GM19043 (cell line): ENCODE results near the gene SENP3.
A peak's percentile ranks its signal among the peaks of the same experiment; 100 is the strongest.
"Not testable (repeated sequence)": the region's sequence is repeated elsewhere in the genome, so short reads cannot be mapped to it uniquely, and the experiment has no call there.

Experiments
- ATAC-seq: cut with Tn5 transposase; IDR thresholded peaks from one replicate; pipeline ENCODE4 v1.9.1; 2021; ENCODE audit warnings: low read depth; ENCODE audit not compliant: unreplicated experiment

Gene SENP3

DNA sequence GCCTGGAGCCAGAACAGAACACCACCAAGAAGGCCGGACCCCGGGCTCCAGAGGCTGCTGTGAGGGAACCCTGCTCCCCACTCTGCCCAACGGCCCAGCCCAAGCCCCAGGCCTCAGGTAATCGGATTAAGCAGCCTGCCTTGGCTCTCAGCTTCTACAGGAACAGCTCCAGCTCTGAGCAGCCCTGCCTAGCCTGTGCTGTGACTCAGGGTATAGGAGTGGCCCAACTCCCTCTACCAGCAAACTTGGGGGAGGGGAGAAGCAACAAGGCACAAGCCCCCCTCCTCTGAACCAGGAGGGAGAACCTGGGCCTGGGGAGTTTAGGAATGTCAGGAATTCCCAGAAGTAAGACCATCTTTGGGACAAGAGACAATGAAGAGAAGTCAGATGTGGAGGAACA, 29.0 kb downstream of the SENP3 start:
- no peak for ATAC-seq

DNA sequence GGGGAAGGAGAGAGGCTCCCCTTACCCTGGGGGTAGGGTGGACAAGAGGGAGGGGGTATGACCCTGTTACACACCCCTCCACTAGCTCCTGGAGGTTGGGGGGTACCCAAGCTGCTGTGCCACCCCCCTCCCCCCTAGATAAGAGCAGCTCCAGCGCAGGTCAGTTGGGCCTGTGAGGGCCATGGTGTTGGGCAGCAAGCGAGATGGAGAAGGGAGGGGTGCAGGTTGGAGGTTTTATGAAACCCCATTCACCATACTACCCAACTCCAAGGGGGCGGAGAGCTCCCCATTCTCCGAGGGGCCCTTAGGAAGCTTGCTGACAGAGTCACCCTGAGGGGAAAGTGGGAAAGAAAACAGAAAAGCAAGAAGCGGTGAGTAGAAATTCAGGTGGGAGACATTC, 29.9 kb downstream of the SENP3 start:
- no peak for ATAC-seq

DNA sequence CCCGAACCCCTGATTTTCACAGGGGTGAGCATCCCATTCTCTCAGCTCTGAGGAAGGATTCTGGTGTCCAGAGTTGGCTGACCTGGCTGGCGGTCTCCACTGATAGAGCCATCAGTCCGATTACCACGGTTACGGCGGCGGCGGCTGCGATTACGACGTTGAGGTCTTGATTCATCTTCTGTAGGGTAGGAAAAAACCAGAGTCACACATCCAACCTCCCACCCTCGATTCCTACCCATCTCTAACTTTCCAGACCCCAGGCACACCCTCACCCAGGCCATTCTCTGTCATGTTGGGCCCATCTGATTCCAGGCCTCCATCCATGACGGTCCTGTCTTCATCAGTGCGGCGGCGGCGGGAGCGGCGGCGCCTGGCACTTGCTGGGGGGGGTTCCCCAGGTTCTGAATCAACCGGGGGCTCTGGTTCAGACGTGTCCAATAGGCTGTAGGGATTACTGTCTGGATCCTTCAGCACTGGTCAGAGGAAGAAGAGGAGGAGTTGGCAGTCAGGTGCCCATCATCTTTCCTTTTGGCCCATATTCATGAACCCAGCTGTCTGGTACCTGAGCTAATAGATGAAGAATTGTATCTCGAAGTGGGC, 30.8 kb downstream of the SENP3 start:
- ATAC-seq, result no peak

DNA sequence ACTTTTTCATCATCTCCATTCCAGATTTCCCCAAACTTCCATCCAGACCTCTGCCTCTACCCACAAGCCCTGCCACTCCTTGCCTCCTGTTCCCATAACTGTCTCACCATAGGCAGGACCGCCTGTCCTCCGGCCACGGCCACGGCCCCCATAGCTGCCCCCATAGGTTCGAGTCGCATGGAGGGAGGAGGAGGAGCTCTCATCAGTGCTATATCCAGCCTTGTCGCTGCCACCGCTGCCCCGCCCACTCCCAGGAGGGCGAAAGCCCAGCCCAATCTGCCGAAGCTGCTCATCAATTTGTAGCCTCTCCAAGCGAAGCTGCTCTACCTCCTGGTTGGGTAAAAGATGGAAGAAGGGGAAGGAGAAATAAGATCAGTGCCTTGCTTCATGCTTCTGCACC, 31.6 kb downstream of the SENP3 start:
- no peak for ATAC-seq

DNA sequence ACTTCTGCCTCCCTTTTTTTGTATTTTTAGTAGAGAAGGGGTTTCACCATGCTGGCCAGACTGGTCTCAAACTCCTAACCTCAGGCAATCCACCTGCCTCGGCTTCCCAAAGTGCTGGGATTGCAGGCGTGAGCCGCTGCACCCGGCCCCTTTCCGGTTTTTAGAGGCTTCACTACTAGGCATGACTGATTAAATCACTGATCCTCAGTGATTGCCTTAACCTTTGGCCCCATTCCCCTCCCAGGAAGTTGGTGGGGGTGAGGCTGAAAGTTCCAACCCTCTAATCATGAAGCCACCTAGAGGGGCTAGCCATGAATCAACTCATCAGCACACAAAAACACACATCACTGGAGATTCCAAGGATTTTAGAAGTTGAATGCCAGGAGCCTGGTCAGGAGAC, 35.8 kb downstream of the SENP3 start:
- ATAC-seq, result not testable (repeated sequence)

DNA sequence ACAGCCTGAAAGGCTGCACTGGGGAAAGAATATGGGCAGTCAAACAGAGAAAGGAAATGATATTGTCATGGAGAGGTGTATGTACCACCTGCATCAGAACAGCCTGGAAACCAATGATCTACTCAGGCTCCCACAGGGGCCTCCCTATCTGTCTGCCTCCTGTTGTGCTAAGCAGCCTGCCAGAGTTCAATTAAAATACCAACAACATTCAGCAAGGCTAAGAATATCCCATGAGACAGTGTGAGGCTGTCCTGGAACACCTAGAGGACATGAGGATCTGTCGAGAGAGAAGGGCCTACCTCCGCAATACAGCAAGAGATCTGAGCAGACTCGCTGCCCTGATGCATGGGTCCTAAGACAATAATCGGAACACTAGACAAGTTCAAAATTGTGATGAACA, 44.6 kb downstream of the SENP3 start:
- ATAC-seq, result no peak

DNA sequence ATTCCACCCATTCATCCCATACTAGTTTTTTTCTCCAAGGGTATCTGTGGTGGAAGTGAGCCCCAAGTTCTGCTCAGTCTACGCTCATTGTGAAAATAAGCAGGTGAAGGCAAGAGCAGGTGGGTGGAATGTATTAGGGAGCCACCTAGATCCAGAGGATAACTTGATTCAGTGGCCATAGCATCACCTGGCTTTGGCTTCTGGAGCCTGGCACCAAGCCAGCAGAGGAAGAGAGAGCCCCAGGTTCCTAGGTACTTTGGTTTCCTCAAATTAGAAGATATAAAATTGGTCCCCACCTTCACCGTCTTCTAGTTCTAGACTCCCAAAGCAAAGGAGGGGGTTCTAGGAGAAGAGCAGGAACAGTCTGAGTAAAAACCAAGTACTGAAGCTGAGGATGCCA, 48.9 kb downstream of the SENP3 start:
- ATAC-seq, result no peak

DNA sequence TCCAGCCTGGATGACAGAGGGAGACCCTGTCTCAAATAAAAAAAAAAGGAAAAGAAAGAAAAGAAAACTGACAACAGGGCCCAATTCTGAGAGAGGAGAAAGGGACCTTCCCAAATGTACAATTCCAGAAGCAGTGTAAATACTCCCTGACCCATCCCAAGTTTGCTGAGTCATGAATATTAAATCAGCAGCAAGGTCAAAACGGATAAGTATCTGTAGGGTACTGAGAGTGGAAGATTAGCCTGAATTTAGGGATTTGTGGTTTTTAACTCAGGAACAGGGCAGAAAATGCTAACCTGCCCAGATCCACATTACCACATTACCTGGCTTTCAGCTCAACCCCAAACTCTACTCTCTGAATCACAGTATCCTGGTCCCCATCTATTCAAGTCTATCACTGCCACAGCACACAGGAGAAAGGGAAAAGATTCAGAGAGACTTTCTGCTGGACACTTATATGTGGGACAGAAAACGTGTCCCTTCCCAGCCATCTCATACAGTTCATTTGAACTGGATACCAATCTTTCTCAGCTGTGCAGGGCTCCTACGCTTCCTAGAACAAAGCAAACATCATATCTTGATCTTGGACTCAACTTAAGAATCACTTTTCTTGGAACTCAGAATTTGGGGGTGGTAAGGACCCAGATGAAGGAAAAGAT, 50.0 kb downstream of the SENP3 start:
- no peak for ATAC-seq

DNA sequence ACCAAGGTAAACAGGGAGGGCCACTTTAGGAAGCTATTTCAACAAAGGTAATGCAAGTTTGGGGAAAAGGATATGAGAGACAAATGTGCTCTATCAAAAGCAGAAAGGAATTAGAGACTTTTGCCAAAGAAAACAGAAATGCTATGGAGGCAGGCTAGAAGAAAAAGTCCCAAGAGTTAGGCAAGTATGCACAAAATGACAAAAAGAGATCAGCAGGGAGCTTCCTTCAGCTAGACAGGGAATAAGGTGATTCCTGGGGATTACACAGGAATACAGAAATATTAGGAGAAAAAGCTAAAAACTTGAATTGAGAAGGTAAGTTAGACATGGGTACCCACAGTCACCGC, 50.5 kb downstream of the SENP3 start:
- ATAC-seq, result no peak

DNA sequence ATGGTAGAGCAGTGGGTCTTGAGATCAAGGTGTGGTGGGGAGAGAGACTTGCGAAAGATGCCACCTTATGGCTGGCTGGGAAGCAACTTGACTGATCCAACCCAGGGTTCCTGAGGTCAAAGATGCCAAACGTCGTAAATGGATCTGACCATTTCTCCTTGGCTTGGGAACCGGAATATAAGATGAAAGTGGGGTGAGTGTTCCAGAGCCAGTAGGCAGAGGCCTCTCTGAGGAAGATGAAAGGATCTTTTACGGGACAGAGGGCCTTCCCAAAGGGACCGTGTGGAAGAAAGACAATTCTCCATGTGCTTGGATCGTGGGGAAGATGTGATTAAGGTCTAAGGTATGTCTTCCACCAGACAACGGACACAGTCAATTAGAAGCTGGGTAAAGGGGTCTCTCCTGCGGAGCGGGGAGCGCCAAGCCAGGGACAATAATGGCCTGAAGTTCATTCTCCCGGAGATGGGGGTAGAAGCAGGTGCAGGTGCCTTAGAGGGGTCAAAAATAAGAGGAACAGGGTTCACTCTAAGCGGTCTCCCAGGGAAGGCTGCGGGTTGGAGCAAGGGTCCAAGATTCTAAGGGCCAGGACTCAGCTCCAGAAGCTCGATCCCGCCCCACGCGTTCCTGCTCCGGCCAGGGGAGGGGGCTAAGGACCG, 52.2 kb downstream of the SENP3 start:
- ATAC-seq, result no peak

DNA sequence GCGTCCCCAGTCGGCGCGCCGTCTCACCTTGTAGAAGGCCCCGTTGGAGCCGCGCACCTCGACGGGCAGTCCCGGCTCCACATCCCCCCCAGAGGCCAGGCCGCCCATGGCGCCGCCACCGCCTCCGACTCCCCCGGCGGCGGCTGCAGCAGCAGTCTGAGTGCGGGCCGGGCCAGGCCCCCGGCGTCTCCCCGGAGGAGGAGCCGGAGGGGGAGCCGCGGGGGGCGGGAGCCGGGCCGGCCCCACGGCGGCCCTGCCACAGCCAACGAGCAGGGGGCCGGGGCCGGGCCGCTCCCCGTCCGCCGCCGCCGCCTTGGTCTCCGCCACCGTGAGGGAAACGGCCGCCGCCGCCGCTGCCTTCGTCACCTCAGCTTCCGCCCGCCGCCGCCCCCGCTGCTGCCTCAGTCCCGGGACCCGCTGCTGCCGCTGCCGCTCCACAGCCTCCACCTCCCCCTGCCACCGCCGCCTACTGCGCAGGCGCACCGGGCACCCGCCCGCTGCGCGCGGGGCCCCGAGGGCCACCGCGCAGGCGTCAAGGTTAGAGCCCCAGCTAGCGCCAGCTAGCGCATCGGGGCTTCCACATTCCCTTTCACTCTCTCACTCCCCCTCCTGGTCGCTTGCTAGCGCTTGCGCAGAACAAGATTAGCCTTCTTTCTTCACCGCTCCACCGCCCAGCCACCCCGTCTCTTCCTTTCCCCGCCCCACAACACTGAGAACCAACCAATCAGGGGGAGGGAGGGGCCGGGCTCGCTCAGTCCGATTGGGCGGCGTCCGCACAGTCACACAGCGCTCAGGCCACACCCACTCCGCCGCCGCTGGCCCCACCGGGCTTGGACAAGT, 52.9 kb downstream of the SENP3 start, which contains the start of gene FXR2:
TSS of gene FXR2 (minus strand) at position 473 of the 840 bp plus-strand sequence. CDS start at position 108, 365 bp downstream.
- peak; percentile 87 for ATAC-seq

DNA sequence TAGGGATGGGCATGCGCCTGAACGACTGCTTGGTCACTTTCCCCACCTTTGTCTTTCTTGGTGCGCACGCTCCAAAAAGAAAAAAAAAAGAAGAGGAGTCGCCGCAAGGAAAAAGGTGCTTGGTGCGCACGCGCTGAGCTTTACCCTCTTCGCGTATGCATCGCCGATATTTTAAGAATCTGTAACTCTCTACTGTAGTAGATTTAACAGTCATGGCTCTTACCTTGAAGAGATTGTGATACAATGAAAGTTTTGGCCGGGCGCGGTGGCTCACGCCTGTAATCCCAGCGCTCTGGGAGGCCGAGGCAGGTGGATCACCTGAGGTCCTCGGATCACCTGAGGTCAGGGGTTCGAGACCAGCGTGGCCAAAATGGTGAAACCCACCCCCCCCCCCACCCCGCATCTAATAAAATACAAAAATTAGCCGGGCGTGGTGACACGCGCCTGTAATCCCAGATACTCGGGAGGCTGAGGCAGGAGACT, 53.6 kb downstream of the SENP3 start:
- no peak for ATAC-seq

DNA sequence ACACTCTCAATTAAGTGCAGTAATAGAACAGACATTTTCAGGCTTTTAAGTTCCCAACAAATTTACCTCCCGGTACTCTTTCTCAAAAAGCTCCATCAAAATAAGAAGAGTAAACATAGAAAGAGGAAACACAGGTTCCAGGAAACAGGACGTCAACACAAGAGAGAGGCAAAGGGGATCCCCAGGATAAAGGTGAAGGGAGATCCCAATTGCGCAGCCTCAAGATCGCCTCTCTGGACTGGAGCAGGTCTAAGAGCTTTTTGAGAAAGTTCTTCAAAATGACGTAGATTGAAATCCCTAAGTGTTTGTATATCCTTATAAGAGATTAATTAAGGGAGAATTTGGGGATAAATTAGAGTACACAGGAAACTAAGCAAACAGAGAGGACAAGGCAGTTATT, 56.9 kb downstream of the SENP3 start:
- no peak for ATAC-seq

DNA sequence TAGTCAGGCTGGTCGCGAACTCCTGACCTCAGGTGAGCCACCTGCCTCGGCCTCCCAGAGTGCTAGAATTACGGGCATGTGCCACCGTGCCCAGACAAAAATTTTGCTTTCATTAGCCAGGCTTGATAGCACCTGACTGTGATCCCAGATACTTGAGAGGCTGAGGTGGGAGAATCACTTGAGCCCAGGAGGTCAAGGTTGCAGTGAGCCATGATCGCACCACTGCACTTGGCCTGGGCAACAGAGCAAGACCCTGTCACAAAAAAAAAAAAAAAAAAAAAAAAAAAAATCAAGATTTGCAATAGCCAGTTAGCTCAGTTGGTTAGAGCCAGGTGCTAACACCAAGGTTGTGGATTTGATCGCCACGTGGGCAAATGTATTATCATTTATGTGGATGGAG, 59.1 kb downstream of the SENP3 start:
- no peak for ATAC-seq
